IPS-20b (cell line): ENCODE measurements around the gene SFTA2.

Experiments used
- H3K27ac ChIP-seq: one replicate; pipeline ENCODE4 v1.5.1; 2013; ENCODE audit warnings: low read length
- H3K27me3 ChIP-seq: 2 replicates; pipeline ENCODE4 v1.6.1; 2013; ENCODE audit warnings: mild to moderate bottlenecking, low read length, inconsistent platforms; ENCODE audit not compliant: insufficient read depth
- H3K36me3 ChIP-seq: 2 replicates; pipeline ENCODE4 v1.6.1; 2013; ENCODE audit warnings: low read depth, mild to moderate bottlenecking, inconsistent platforms, low read length, moderate library complexity; ENCODE audit not compliant: insufficient read depth
- H3K4me1 ChIP-seq: 2 replicates; pipeline ENCODE4 v1.6.1; 2013; ENCODE audit warnings: mild to moderate bottlenecking, control low read depth, inconsistent platforms, low read length, moderate library complexity; ENCODE audit not compliant: insufficient read depth
- H3K4me3 ChIP-seq: 2 replicates; pipeline ENCODE4 v1.5.1; 2013; ENCODE audit warnings: mild to moderate bottlenecking, low read length, inconsistent platforms
- H3K9ac ChIP-seq: 2 replicates; pipeline ENCODE4 v1.6.1; 2013; ENCODE audit warnings: low read depth, mild to moderate bottlenecking, inconsistent platforms, low read length, moderate library complexity
- H3K9me3 ChIP-seq: 2 replicates; pipeline ENCODE4 v1.6.1; 2013; ENCODE audit warnings: mild to moderate bottlenecking, low read depth, low read length, inconsistent platforms; ENCODE audit not compliant: insufficient read depth

Gene SFTA2

GRCh38 chr6:30894381-30894780 lies 37.6 kb downstream of the SFTA2 start:
- Histone ChIP-seq H3K4me1 (0 out of 2 replicates have a peak, but pooled peaks cover 4% of the 10 kb centered on the region), H3K9me3 (no peaks in the 10 kb centered on the region), H3K4me3 (no peak overlapping the region), H3K27me3 (no peaks in the 10 kb centered on the region), H3K9ac (no peak overlapping the region), H3K27ac (no peak overlapping the region), H3K36me3 (peaks cover 99% of the 10 kb centered on the region)

- Histone ChIP-seq H3K9ac (no peak overlapping the region), H3K27me3 (no peaks in the 10 kb centered on the region), H3K36me3 (peaks cover 99% of the 10 kb centered on the region), H3K9me3 (no peaks in the 10 kb centered on the region), H3K4me3 (no peak overlapping the region), H3K4me1 (0 out of 2 replicates have a peak, but pooled peaks cover 4% of the 10 kb centered on the region), H3K27ac (no peak overlapping the region)
Measured at GRCh38 chr6:30893666-30894065, 38.3 kb downstream of the SFTA2 start.

GRCh38 chr6:30893001-30893591 lies 38.9 kb downstream of the SFTA2 start:
- H3K27ac ChIP-seq: no peak overlapping the region
- H3K9ac ChIP-seq: no peak overlapping the region
- H3K36me3 ChIP-seq: peaks cover 99% of the 10 kb centered on the region
- H3K4me1 ChIP-seq: 0 out of 2 replicates have a peak, but pooled peaks cover 4% of the 10 kb centered on the region
- no peak overlapping the region for H3K4me3 ChIP-seq
- H3K27me3 ChIP-seq: no peaks in the 10 kb centered on the region
- no peaks in the 10 kb centered on the region for H3K9me3 ChIP-seq

GRCh38 chr6:30891816-30892538 lies 40.0 kb downstream of the SFTA2 start:
- H3K9me3 ChIP-seq: no peaks in the 10 kb centered on the region
- H3K36me3 ChIP-seq: peaks cover 90% of the 10 kb centered on the region
- no peak overlapping the region for H3K4me3 ChIP-seq
- H3K4me1 ChIP-seq: peaks cover 5% of the 10 kb centered on the region; the same call in 1 of the 2 replicates
- no peak overlapping the region for H3K27ac ChIP-seq
- no peaks in the 10 kb centered on the region for H3K27me3 ChIP-seq
- no peak overlapping the region for H3K9ac ChIP-seq

- H3K9ac ChIP-seq: no peak overlapping the region
- no peaks in the 10 kb centered on the region for H3K9me3 ChIP-seq
- H3K4me1 ChIP-seq: peaks cover 9% of the 10 kb centered on the region; the same call in 1 of the 2 replicates
- no peak overlapping the region for H3K27ac ChIP-seq
- no peaks in the 10 kb centered on the region for H3K27me3 ChIP-seq
- H3K4me3 ChIP-seq: no peak overlapping the region
- peaks cover 84% of the 10 kb centered on the region for H3K36me3 ChIP-seq
Measured at GRCh38 chr6:30891450-30891723, 40.6 kb downstream of the SFTA2 start.

- H3K36me3 ChIP-seq: peaks cover 78% of the 10 kb centered on the region
- H3K27ac ChIP-seq: no peak overlapping the region
- no peak overlapping the region for H3K4me3 ChIP-seq
- no peaks in the 10 kb centered on the region for H3K9me3 ChIP-seq
- H3K27me3 ChIP-seq: no peaks in the 10 kb centered on the region
- H3K4me1 ChIP-seq: peaks cover 11% of the 10 kb centered on the region; the same call in 1 of the 2 replicates
- no peak overlapping the region for H3K9ac ChIP-seq
Measured at GRCh38 chr6:30890646-30891449, 41.1 kb downstream of the SFTA2 start.

- no peak overlapping the region for H3K27ac ChIP-seq
- H3K9ac ChIP-seq: no peak overlapping the region
- H3K36me3 ChIP-seq: peaks cover 71% of the 10 kb centered on the region
- no peaks in the 10 kb centered on the region for H3K27me3 ChIP-seq
- peaks cover 18% of the 10 kb centered on the region for H3K4me1 ChIP-seq
- H3K4me3 ChIP-seq: no peak overlapping the region
- H3K9me3 ChIP-seq: no peaks in the 10 kb centered on the region
Measured at GRCh38 chr6:30889921-30890645, 41.9 kb downstream of the SFTA2 start.

- no peaks in the 10 kb centered on the region for H3K9me3 ChIP-seq
- peaks cover 21% of the 10 kb centered on the region for H3K4me1 ChIP-seq
- no peak overlapping the region for H3K27ac ChIP-seq
- peaks cover 65% of the 10 kb centered on the region for H3K36me3 ChIP-seq
- H3K27me3 ChIP-seq: no peaks in the 10 kb centered on the region
- H3K4me3 ChIP-seq: no peak overlapping the region
- no peak overlapping the region for H3K9ac ChIP-seq
Measured at GRCh38 chr6:30889496-30889885, 42.5 kb downstream of the SFTA2 start.

GRCh38 chr6:30888816-30889495 lies 43.0 kb downstream of the SFTA2 start:
- no peaks in the 10 kb centered on the region for H3K27me3 ChIP-seq
- H3K4me3 ChIP-seq: no peak overlapping the region
- peaks cover 21% of the 10 kb centered on the region for H3K4me1 ChIP-seq
- no peak overlapping the region for H3K9ac ChIP-seq
- no peak overlapping the region for H3K27ac ChIP-seq
- H3K9me3 ChIP-seq: no peaks in the 10 kb centered on the region
- peaks cover 59% of the 10 kb centered on the region for H3K36me3 ChIP-seq

GRCh38 chr6:30887901-30888815 lies 43.8 kb downstream of the SFTA2 start:
- no peak overlapping the region for H3K27ac ChIP-seq
- H3K4me3 ChIP-seq: no peak overlapping the region
- H3K27me3 ChIP-seq: no peaks in the 10 kb centered on the region
- H3K9me3 ChIP-seq: no peaks in the 10 kb centered on the region
- peaks cover 52% of the 10 kb centered on the region for H3K36me3 ChIP-seq
- no peak overlapping the region for H3K9ac ChIP-seq
- H3K4me1 ChIP-seq: peaks cover 21% of the 10 kb centered on the region
